Skeletal muscle satellite cell (primary cell): ENCODE data around the gene FAM110A.

Experiments
- H3K27me3 ChIP-seq: 2 replicates; pipeline ENCODE4 v1.7.0; 2013; ENCODE audit warnings: low read length; ENCODE audit not compliant: control insufficient read depth, insufficient read depth
- H3K36me3 ChIP-seq: 2 replicates; pipeline ENCODE4 v1.7.0; 2013; ENCODE audit warnings: mild to moderate bottlenecking, control low read depth, low read length; ENCODE audit not compliant: insufficient read depth
- H3K4me1 ChIP-seq: 2 replicates; pipeline ENCODE4 v1.7.0; 2013; ENCODE audit warnings: low read length; ENCODE audit not compliant: control insufficient read depth, insufficient read depth
- H3K4me2 ChIP-seq: 2 replicates; pipeline ENCODE4 v1.7.0; 2013; ENCODE audit warnings: mild to moderate bottlenecking, low read length
- H3K4me3 ChIP-seq: 2 replicates; pipeline ENCODE4 v1.7.0; 2013; ENCODE audit warnings: low read length
- H3K9ac ChIP-seq: 2 replicates; pipeline ENCODE4 v1.7.0; 2013; ENCODE audit warnings: mild to moderate bottlenecking, low read depth, low read length, moderate library complexity
- H3K9me3 ChIP-seq: replicated peaks from 2 replicates; pipeline ENCODE4 v1.7.0; 2013; ENCODE audit warnings: mild to moderate bottlenecking, control low read depth, low read length

The FAM110A gene

DNA sequence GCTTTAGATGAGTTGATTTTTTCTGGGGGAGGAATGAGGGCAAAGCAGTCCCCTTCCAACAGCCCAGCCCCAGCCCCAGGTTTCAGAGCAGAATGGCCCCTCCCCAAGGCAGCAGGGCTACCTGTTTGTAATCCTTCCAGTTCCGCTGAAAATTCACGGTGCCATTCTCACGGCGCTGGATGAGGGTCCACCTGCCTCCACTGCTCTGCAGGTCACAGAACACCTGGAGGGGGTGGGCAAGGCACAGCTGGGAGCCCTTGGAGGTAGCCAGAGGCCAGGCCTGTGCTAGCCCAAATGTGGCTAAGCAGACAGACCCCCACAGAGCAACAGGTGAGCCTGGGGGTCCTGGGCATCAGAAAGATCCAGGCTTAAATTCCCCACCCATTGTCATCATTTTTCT is 46.1 kb downstream of the FAM110A start:
- H3K4me1 ChIP-seq: peaks cover 7% of the 10 kb centered on the region

DNA sequence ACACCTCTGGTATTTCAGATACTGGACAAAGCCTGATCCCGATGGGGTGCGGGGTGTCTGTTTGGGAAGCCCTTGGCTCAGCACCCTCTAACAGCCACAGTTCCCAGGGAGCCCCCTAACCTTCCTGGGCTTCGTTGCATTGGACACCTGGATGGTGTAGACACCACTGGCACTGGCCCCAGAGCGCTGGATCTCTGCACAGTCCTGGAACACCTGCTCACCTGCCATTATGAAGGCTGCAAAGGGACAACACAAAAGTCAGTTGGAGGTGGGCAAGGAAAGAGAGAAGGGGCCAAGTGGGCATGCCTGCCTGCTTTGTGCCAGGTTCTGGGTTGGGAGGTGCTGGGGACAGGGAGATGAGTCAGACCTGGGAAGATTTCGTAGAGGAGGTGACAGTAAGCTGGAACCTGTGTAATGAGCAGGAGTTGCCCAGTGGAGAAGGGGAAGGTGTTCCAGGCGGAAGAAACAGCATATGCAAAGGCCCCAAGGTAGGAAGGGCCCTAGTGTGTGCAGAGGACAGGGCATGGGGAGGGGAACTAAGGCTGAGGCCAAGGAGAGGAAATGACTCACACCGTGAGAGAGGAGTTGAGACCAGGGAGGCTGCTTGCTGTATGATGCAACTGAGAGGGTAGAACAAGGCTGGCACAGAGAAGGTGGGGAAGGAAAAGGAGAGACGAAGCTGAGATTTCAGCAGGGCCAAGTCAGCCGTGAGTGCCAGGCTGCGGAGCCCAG is 47.7 kb downstream of the FAM110A start:
- Histone ChIP-seq H3K27me3 (peaks cover 12% of the 10 kb centered on the region), H3K4me1 (peaks cover 7% of the 10 kb centered on the region), H3K9ac (no peak overlapping the region), H3K9me3 (no peaks in the 10 kb centered on the region), H3K4me2 (no peak overlapping the region), H3K36me3 (no peaks in the 10 kb centered on the region), H3K4me3 (no peak overlapping the region)

More for the DNA sequence above, 46.1 kb downstream of the FAM110A start:
- H3K27me3 ChIP-seq: peaks cover 7% of the 10 kb centered on the region
- H3K9me3 ChIP-seq: no peaks in the 10 kb centered on the region
- H3K36me3 ChIP-seq: no peaks in the 10 kb centered on the region
- H3K9ac ChIP-seq: no peak overlapping the region
- H3K4me2 ChIP-seq: no peak overlapping the region
- no peak overlapping the region for H3K4me3 ChIP-seq

DNA sequence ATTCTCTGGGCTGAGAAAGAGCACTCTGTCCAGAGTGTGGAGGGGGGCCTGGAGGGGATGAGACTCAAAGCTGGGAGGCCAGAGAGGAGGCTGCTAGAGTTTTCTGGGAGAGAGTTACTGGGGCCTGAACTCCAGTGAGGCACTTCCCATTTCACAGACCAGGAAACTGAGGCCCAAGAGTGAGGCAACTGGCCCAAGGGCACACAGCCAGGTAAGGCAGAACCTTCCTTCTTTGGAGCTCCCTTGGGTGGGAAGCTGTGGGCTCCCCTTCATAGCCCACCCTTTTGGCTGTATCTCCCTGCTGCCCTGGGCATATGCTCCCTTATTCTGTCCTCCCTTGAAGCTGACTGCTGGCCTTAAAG is 48.2 kb downstream of the FAM110A start:
- no peaks in the 10 kb centered on the region for H3K36me3 ChIP-seq
- no peak overlapping the region for H3K4me3 ChIP-seq
- H3K9ac ChIP-seq: no peak overlapping the region
- no peaks in the 10 kb centered on the region for H3K9me3 ChIP-seq
- H3K27me3 ChIP-seq: peaks cover 8% of the 10 kb centered on the region
- H3K4me1 ChIP-seq: peaks cover 7% of the 10 kb centered on the region
- no peak overlapping the region for H3K4me2 ChIP-seq

DNA sequence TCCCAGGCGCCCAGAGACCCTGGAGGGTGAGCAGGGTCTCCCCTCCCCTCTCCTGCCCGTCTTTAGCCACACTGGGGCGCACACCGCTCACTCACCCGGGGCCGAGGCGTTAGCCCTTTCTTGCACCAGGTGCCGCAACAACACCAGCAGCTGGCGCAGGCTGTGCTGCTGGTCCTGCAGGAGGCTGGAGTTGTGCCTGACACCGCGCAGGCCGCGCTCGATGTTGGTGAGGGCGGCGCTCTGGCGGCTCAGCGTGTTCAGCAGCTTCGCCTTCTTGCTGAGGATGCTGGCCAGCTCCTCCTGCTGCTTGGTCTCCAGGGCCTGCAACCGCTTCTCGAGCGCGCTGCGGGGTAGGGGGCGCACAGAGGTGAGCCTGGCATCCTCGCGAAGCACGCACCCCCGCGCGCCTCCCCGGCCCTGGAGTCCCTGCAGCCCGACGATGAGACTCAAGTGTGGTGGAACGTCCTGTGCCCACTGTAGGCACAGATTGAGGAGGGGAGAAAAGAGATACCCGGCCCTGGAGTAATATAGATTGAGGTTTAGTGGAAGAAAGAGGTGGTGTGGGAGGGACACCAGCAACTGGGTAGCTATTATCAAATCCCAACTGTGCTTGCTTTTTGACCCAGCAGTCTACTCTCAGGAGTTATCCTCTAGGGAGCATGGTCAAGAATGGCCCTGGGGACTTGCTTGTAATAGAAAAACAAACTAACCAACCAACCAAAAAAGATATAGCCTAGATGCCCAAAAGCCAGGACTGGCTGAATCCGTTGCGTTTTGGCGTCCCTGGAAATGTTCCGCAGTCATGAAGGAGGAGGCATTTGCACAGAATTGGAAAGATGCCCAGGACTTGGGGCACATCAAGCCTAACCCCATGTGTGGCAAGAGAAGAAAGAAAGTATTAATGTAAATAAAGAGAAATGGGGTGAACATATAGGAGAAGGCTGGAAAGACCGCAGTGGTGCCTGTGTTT is 51.8 kb downstream of the FAM110A start:
- no peak overlapping the region for H3K9ac ChIP-seq
- H3K27me3 ChIP-seq: peaks cover 21% of the 10 kb centered on the region
- no peak overlapping the region for H3K4me3 ChIP-seq
- H3K9me3 ChIP-seq: no peaks in the 10 kb centered on the region
- no peak overlapping the region for H3K4me2 ChIP-seq
- H3K4me1 ChIP-seq: peaks cover 7% of the 10 kb centered on the region
- H3K36me3 ChIP-seq: no peaks in the 10 kb centered on the region

DNA sequence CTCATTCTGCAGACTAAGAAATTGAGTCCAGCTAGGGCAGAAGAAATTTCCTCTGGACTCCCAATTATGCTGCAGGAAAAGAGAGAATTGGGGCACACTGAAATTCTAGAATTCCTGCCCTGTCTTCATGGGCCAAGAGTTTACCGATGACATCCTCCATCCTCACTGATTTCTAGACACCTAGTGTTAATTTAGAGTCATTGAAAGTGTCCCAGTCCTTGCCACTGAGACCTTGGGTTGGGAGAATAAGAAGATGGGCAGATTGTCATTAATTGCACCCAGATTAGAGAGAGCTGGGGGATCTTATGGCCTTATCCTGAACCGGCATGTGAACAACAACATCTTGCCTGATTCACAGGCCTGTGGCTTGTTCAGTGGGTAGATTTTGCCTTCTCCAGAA is 53.6 kb downstream of the FAM110A start:
- Histone ChIP-seq H3K9me3 (no peaks in the 10 kb centered on the region), H3K4me1 (no peaks in the 10 kb centered on the region), H3K27me3 (peaks cover 21% of the 10 kb centered on the region)

DNA sequence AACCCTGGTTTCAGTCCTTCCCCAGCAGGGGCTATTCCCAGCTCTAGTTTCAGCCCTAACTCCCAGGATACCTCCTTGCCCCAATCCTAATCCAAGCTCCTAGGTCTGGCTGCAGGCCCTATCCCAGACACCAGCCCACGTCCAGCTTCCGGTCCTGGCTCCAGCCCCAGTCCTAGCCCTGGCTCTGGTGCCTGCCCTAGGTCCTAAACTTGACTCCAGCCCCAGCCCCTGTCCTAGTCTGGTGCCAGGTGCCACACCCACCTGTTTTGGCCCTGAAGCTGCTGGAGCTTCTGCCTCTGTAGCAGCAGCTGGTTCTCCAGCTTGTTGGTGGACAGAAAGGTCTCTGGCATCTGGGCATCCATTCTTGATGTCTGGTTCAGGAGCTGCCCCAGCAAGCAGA is 54.5 kb downstream of the FAM110A start:
- Histone ChIP-seq H3K4me2 (no peak overlapping the region), H3K9me3 (no peaks in the 10 kb centered on the region), H3K4me1 (no peaks in the 10 kb centered on the region), H3K9ac (no peak overlapping the region), H3K27me3 (peaks cover 21% of the 10 kb centered on the region), H3K4me3 (no peak overlapping the region), H3K36me3 (no peaks in the 10 kb centered on the region)

More for the DNA sequence above, 53.6 kb downstream of the FAM110A start:
- Histone ChIP-seq H3K4me2 (no peak overlapping the region), H3K4me3 (no peak overlapping the region), H3K36me3 (no peaks in the 10 kb centered on the region), H3K9ac (no peak overlapping the region)

DNA sequence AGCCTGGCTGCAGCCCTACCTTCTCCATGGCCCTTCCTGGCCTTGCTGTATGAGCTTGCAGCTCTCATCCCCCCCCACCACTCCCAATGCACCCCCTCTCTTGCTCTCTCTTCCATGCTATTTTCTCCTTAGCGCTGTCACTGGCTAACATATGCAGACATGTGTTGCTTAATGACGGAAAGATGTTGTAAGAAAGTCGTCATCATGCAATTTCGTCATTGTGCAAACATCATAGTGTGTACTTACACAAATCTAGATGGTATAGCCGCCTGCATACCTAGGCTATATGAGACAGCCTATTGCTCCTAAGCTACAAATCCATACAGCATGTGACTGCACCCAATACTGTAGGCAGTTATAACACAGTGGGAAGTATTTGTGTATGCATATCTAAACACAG is 55.6 kb downstream of the FAM110A start:
- no peak overlapping the region for H3K9ac ChIP-seq
- H3K4me2 ChIP-seq: no peak overlapping the region
- H3K27me3 ChIP-seq: peaks cover 24% of the 10 kb centered on the region
- H3K4me3 ChIP-seq: no peak overlapping the region
- H3K4me1 ChIP-seq: no peaks in the 10 kb centered on the region
- H3K36me3 ChIP-seq: no peaks in the 10 kb centered on the region
- no peaks in the 10 kb centered on the region for H3K9me3 ChIP-seq

DNA sequence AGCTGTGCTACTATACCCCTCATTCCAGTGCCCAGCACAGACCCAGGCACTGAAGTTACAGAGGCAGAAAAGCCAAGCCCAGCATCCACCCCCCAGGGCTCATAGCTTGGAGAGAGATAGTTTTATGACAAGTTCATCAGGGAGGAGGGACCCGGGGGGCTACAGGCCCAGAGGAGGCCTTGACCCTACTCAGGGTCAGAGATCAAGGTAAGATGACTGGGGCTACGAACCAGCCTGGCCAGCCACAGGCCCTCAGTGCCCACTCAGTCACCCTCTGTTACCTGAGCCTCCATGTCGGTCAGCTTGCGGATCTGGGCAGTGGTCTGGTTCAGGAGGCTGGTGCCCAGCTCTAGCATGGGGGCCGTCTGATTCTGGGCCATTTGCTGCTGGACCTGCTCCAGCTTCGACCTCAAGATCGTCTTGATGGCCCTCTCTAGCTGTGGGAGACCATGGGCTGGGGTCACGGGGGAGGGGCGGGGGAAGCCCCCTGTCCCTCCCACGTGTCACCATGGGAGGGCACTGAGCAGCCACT is 56.5 kb downstream of the FAM110A start:
- no peaks in the 10 kb centered on the region for H3K4me1 ChIP-seq
- no peaks in the 10 kb centered on the region for H3K9me3 ChIP-seq
- no peaks in the 10 kb centered on the region for H3K36me3 ChIP-seq
- no peak overlapping the region for H3K4me3 ChIP-seq
- no peak overlapping the region for H3K9ac ChIP-seq
- no peak overlapping the region for H3K4me2 ChIP-seq
- peaks cover 24% of the 10 kb centered on the region for H3K27me3 ChIP-seq

DNA sequence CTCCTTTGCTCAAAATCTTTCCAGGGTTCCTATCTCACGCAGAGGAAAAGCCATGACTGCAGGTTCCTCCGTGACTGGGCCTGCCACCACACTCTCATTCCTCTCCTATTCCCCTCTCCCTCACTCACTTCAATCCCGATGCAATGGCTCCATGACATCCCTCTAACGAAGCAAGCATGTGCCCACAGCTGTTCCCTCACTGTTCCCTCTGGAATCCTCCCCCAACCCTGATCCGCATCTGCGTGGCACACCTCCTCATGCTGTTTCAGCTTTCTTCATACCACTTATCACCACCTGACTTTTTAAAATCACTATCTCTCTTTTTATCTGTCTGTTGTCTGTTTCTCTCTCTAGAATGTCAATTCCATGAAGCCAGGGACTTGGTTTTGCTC is 57.1 kb downstream of the FAM110A start:
- no peak overlapping the region for H3K4me2 ChIP-seq
- no peak overlapping the region for H3K9ac ChIP-seq
- peaks cover 18% of the 10 kb centered on the region for H3K27me3 ChIP-seq
- H3K9me3 ChIP-seq: no peaks in the 10 kb centered on the region
- no peaks in the 10 kb centered on the region for H3K4me1 ChIP-seq
- no peak overlapping the region for H3K4me3 ChIP-seq
- H3K36me3 ChIP-seq: no peaks in the 10 kb centered on the region

DNA sequence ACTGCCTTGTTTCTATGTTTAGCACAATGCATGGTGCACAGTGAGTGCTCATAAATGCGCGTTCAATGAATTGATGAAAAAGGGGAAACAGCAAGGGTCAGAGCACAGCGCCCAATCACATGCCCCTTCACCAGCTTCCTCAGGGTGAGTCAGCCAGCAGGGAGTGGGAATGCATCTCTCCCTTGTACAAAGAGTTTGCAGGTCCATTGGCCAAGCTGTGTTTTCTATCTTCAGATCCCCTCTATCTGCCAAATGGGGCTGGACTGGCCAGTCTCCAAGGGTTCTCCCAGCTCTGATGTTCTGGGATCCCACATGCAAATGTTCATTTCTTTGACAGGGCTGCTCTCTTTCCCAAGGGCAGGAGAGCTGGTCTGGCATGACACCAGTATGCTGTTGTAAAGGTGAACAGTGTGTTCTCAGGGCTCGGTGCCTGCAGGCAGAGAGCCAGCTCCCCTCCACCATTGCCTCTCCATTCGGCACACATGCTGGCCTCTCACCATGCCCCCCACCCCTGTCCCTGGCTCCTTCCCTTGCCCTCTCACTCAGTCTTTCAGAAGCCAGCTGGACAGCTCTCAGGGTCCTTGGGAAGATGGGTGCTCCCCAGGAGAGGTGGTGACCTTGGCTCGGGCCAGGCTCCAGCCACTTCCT is 57.7 kb downstream of the FAM110A start:
- no peak overlapping the region for H3K4me3 ChIP-seq
- H3K9ac ChIP-seq: no peak overlapping the region
- H3K27me3 ChIP-seq: peaks cover 15% of the 10 kb centered on the region
- H3K36me3 ChIP-seq: no peaks in the 10 kb centered on the region
- H3K4me2 ChIP-seq: no peak overlapping the region
- no peaks in the 10 kb centered on the region for H3K9me3 ChIP-seq
- no peaks in the 10 kb centered on the region for H3K4me1 ChIP-seq

DNA sequence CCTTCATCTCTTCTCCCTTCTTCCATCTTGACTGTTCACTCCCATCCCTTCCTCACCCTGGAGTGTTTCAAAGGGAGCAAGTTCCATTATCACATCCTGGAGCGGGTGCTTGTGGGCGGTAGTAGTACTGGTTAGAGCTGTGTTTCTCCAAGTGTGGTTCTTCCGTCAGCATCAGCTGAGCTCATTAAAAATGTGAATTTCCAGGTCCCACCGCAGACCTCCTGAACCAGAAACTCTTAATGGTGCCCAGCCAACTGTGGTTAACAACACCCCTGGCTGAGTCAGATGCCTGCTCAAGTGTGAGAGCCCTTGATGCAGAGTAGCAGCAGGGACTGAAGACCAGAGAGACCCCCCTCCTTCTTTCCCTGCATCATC is 58.2 kb downstream of the FAM110A start:
- peaks cover 15% of the 10 kb centered on the region for H3K27me3 ChIP-seq
- H3K9me3 ChIP-seq: no peaks in the 10 kb centered on the region
- no peaks in the 10 kb centered on the region for H3K36me3 ChIP-seq
- H3K4me3 ChIP-seq: no peak overlapping the region
- H3K9ac ChIP-seq: no peak overlapping the region
- no peak overlapping the region for H3K4me2 ChIP-seq
- no peaks in the 10 kb centered on the region for H3K4me1 ChIP-seq
